GM21360 (cell line): ENCODE data around the gene CBX3.
A peak's percentile ranks its signal among the peaks of the same experiment; 100 is the strongest.
"Not testable (repeated sequence)": the region's sequence is repeated elsewhere in the genome, so short reads cannot be mapped to it uniquely, and the experiment has no call there.

Source experiments
- ATAC-seq: cut with Tn5 transposase; IDR thresholded peaks from one replicate; pipeline ENCODE4 v1.9.1; 2021; ENCODE audit warnings: mild to moderate bottlenecking, moderate library complexity; ENCODE audit not compliant: unreplicated experiment

Gene CBX3

DNA sequence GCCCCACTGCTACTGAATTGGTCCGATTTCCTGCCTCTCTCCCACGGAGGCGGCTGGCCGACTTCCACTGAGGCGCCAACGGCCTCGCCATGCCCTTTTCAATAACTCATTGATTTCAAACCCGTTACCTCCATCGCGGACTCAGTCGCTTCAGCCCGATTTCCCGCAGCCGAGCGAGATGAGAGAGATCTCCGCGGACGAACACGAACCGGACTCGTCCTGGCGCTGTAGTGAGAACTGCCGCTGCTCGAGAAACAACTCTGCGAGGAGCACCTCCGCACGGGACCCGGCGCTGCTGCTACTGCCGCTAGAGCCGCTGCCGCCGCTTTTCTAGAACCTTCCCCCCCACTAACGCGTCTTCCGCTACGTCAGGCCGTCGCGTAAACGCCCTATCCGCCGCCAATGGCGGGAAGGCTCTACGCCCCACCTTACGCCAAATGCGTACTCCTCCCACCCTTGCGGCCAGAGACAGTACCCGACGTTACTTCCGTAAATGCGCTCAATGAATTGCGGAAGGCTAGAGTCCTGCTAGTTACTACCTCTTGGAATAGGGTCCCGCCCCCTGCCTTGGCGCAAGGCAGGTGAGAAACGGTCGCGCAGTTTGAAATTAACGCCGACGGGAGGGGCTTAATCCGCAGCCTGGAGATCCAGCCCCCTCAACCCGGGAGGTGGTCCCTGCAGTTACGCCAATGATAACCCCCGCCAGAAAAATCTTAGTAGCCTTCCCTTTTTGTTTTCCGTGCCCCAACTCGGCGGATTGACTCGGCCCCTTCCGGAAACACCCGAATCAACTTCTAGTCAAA is 900 bp upstream of the CBX3 start, which contains the start of gene HNRNPA2B1:
TSS of gene HNRNPA2B1 (minus strand) at position 303 of the 803 bp plus-strand sequence. CDS start at position 134, 169 bp downstream.
- peak; percentile 59 for ATAC-seq

DNA sequence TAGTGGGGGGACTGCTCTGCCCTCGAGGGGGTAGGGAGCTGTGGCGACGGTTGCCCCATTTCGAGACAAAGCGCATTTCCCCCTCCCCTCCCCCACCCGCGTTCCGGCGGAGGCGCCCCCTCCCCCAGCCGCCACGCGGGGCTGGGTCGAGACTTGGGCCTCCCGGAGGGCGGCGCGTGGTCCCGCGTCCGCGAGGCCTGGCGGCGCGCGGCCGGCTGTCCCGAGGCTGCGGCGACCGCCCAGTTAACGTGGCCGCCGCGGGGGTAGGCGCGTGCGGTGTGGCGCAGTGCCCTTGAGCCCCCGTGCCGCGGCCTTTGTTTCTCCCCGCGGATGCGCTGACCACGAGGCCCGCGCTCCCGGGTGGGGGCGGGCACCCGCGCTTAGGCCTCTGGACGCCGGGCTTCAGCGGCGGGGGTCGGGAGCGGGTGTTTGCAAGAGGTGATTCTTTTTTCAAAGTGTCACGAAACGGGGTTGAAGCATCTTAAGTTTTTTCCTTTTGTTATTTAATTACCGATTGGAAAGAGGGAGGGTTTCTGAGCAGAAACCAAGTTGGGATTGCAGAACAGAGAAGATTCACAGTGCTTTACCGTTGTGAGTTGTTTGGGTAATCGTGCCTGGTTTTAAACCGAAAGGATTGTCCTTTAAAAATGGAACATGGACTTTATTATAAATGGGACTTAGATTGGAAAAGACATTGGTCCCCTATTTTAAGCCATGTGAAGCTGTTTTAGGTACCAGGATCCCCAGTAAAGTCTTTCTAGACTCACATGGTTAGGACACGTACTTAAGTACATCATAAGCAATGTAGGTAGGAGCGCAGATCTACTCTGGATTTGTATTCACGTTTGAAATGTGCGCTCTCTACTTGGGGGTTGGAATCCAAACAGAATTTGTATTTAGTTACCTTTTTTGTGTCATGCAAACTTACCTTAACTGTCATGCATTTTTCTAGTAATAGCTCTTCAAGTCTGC is 760 bp downstream of the CBX3 start:
- peak; percentile 10 for ATAC-seq

DNA sequence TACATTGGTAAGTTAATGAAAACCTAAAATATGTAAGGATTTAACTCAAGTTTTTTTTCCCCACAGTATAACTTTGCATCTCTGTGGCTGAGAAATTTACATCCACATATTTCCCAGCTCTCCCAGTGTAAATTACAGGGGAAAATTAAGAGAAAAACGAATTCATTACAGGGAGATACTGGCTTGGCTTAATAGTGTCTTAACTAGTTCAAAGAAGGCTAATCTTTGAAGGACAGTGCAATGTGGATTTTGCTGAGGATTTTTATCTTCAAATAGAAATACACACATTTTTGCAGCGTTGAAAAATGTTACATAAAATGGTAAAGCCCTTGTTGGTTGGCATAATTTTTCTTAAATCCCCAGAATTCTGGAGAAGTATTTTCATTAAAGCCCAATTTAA is 1.5 kb downstream of the CBX3 start:
- ATAC-seq, result no peak

DNA sequence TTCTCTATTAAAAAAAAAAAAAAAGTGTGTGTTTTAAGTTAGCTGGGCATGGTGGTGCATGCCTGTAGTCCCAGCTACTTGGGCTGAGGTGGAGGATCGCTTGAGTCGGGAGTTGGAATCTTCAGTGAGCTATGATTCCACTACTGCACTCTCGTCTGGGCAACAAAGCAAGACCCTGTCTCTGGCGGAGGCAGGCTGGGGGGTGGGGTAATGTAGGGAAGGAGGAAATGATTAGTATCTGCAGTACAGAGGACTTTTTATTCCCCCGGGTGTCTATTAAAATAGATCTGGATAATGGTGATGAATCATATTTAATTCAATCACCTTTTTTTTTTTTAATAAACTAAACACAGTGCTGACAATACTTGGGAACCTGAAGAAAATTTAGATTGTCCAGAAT is 6.5 kb downstream of the CBX3 start:
- no peak for ATAC-seq

DNA sequence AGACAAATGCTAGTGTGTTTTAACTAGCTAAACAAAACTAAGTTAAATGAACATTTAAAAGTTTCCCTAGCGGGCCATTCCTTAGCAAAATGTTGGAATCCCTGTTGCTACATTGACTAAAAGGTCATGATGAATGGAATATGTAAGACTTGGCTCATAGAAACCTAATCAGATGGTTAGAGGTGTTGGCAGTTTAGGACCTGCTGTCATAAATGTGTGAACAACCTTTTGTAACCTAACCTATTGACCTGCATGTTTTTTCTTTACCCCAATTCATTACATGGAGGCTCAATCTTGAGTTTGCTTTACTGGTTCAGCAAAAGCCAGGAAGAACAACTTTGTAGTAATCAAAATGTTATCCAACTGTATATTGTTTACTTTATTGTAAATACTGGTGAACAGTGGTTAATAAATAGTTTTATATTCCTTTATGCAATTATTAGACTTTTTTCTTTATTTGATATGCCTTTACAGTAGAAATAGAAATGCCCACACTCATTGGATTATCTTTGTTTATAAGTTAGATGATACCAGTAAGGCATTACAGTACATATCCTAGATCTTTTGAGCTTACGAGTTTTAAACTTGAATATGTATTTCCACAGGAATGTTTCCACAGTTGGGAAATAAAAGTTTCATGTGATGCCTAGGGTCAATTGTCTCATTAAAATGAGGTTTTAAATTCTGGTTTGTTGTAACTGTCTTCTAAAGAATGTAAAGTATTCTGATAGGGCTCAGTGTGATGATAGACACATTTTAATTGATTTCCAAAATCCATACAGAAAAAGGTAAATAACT is 11.6 kb downstream of the CBX3 start:
- no peak for ATAC-seq

DNA sequence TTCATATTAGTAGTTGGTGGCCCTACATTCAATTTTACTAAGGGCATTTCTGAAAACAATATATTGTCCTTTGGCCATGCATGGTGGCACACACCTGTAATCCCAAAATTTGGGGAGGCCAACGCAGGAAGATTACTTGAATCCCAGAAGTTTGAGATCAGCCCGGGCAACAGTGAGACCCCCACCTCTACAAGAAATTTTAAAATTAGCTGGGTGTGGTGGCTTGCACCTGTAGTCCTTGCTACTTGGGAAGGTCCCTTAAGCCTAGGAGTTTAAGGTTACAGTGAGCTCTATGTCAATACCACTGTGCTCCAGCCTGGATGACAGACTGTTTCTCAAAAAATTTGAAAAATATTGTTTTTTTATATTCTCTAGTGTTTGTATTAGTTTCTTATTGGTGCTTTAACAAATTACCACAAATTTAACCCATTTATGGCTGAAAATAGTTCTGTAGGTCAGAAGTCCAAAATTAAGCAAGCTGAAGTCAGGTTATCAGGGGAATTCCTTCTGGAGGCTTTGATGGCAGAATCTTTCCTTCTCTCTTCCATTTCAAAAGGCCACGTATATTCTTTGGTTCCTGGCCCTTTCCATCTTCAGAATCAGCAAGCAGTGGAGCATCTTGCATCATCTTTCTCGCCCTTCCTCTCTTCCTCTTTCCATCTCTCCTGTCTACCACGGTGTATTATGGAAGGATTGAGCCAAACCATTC is 12.4 kb downstream of the CBX3 start:
- no peak for ATAC-seq

DNA sequence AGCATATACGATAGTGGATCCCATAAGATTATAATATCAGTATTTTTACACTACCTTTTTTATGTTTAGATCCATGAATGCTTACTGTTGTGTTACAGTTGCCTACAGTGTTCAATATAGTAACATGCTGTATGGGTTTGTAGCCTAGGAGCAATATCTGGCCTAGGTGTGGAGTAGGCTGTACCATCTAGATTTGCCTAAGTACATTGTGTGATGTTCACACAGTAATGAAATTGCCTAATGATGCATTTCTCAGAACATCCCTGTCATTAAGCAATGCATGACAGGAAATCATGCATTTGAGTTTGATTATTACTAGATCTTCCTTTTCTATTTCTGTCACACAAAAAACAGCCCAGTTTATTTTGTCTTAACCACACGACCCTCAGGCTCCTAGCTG is 14.5 kb downstream of the CBX3 start:
- ATAC-seq, result no peak

DNA sequence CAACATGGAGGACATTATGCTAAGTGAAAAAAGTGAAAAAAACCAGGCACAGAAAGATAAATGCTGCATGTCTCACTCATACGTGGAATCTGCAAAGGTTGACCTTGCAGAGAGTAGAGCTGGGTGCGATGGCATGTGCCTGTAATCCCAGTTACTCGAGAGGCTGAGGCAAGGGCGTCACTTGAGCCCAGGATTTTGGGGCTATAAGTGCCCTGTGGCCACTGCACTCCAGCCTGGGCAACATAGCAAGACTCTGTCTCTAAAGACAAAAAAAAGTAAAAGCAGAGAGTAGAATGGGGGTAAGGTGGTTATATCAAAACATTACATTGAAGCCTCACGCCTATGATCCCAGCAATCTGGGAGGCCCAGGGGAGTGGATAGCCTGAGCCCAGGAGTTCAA is 22.8 kb downstream of the CBX3 start:
- no peak for ATAC-seq

DNA sequence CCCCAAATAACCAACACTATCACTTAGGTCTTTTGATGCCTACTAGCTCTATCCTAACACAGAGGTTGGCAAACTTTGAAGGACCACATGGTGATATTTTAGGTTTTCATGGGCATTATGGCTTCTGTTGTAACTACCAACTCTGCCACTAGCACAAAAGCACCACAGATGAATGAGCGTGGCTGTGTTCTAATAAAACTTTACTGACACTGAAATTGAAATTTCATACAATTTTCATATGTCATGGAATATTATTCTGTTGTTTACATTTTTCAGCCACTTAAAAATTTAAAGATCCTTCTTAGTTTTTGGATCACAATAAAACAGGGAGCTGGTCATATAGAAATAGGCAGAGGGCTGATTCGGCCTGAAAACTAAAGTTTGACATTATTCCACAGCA is 26.4 kb downstream of the CBX3 start:
- no peak for ATAC-seq

DNA sequence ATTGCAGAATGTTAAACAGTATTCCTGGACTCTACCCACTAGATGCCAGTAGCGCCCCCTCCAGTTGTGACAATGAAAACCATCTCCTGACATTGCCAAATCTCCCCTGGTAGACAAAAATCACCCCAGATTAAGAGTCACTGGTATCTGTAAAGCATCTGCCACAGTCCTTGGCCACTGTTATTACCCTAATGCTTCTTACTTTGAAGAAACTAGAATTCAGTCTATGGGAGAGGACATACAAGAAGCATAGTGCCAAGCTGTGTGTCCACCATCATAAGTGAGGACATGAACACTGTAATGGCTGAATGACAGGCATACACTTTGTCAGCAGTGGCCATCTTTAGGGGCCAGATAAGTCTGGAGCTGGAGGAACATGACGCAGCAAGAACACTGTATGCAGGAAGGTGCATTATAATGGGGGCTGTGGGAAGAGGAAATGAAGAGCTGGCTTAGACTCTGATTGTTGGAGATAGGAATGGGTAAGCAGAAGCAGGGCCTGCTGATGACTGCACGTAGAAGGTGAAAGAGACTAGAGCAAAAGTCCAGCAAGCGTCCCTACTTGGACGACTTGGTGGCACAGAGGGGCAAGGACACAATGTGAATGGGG is 32.5 kb downstream of the CBX3 start:
- no peak for ATAC-seq

DNA sequence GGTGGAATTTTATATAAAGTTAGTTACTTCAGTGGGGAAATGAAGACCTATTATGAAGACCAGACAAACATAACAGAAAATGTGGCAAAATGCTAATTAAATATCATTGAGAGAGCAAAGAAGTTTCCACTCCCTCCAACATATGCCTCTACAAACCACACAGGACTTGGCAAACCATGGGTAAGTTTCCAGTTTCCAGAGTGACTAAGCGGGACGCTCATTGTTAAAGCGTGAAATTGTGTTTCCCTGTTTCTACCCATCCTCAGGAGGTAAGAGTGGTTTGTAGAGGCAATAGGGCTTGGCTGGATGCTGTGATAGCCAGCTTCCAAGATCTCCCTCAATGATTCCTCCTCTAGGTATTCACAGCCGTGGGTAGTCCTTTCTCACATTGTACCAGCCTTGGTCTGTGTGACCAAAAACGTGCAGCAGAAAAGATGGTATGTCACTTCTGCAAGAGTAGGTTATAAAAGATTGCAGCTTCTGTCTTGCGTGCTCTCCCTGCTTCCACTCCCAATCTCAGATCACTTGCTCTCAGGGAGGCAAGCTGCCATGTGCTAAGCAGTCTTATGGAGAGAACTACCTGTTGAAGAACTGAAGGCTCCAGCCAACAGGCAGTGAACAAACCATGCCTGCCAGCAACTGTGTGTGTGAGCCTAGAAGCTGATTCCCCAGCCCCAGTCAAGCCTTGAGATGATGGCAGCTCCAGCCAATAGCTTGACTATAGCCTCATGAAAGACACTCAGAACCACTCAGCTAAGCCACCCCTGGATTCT is 35.7 kb downstream of the CBX3 start:
- ATAC-seq, result no peak

DNA sequence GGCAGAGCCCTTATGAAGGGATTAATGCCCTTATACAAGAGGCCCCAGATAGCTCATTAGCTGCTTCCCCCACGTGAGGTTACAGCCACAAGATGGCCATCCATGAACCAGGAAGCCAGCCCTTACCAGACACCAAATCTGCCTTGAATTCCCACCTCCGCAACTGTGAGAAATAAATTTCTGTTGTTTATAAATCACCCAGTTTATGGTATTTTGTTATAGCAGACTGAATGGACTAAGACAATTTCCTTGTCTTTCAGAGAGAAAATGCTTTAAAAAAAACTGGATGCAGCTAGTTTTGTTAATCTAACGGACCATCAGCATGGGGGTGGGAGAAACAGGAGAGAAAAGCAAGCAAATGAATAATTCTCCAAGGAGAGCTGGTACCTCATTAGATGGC is 36.5 kb downstream of the CBX3 start:
- no peak for ATAC-seq

DNA sequence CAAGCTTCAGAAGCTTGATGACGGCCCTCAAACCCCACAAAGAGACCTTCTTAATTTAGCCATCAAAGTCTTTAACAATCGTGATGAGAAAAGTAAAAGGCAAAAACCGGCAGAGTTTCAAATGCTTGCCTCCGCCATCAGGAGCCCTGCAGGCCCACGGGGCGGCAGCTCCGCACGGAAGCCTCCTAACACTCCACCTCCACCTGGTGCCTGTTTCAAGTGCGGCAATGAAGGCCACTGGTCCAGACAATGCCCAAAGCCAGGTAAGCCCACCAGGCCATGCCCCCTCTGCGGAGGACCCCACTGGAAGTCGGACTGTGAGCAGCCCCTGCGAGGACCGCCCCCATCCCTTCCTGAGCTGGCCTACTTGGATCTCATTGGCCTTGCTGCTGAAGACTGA is 43.6 kb downstream of the CBX3 start:
- no peak for ATAC-seq

DNA sequence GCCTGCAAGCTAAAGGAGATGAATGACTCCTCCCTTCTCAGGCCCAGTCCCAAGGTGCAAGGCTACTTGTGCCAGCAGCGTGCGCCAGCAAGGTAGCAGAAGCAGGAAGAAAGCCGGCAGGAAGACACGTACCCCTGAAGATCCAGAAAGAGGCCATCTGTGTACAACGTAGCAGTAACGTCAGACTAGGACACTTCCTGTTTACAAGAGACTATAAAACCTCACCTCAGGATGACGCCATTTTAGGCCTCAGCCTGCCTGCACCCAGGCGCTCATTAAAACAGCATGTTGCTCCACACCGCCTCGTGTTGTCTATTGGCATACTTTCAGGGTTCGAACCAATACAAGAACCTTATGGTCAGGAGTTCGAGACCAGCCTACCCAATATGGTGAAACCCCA is 48.7 kb downstream of the CBX3 start:
- no peak for ATAC-seq

DNA sequence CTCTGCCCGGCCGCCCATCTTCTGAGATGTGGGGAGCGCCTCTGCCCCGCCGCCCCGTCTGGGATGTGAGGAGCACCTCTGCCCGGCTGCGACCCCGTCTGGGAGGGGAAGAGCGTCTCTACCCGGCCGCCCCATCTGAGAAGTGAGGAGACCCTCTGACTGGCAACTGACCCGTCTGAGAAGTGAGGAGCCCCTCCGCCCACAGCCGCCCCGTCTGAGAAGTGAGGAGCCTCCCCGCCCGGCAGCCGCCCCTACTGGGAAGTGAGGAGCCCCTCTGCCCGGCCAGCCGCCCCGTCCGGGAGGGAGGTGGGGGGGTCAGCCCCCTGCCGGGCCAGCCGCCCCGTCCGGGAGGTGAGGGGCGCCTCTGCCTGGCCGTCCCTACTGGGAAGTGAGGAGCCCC is 60.3 kb downstream of the CBX3 start:
- not testable (repeated sequence) for ATAC-seq
